Hepatocyte (in vitro differentiated cells): Measurements from ENCODE around the gene TTC39B. TPM values are rescaled to one million over a fixed set of nuclear protein-coding genes. Genes with fewer than 3 reads are reported as not detected.

Source experiments
- DNase-seq: peaks from one replicate; pipeline ENCODE4 v3.0.0-alpha.2; 2016; ENCODE audit warnings: low spot score
- H2AFZ ChIP-seq: fragments of 200-600 bp; sonication (generic); 2 replicates; pipeline ENCODE4 v1.6.0; 2016; ENCODE audit warnings: antibody characterized with exemption, mild to moderate bottlenecking
- H3K27ac ChIP-seq: fragments of 200-600 bp; sonication (generic); 2 replicates; pipeline ENCODE4 v1.5.1; 2016; ENCODE audit warnings: mild to moderate bottlenecking
- H3K27me3 ChIP-seq: fragments of 200-600 bp; sonication (generic); 2 replicates; pipeline ENCODE4 v1.6.1; 2016
- H3K36me3 ChIP-seq: fragments of 200-600 bp; sonication (generic); replicated peaks from 2 replicates; pipeline ENCODE4 v1.5.1; 2016; ENCODE audit warnings: low read depth; ENCODE audit not compliant: insufficient read depth
- H3K4me1 ChIP-seq: fragments of 200-600 bp; sonication (generic); 2 replicates; pipeline ENCODE4 v1.5.1; 2016; ENCODE audit warnings: mild to moderate bottlenecking, moderate library complexity; ENCODE audit not compliant: insufficient read depth
- H3K4me2 ChIP-seq: fragments of 200-600 bp; sonication (generic); 2 replicates; pipeline ENCODE4 v1.6.0; 2016
- H3K4me3 ChIP-seq: fragments of 200-600 bp; sonication (generic); 2 replicates; pipeline ENCODE4 v1.5.1; 2016; ENCODE audit warnings: mild to moderate bottlenecking
- H3K79me2 ChIP-seq: fragments of 200-600 bp; sonication (generic); 2 replicates; pipeline ENCODE4 v1.6.0; 2017; ENCODE audit warnings: mild to moderate bottlenecking
- H3K9me2 ChIP-seq: fragments of 200-600 bp; sonication (generic); replicated peaks from 2 replicates; pipeline ENCODE4 v1.6.0; 2017; ENCODE audit warnings: mild to moderate bottlenecking; ENCODE audit not compliant: insufficient read depth
- H3K9me3 ChIP-seq: fragments of 200-600 bp; sonication (generic); 2 replicates; pipeline ENCODE4 v1.5.1; 2016; ENCODE audit warnings: low read depth, mild to moderate bottlenecking
- H4K20me1 ChIP-seq: fragments of 200-600 bp; sonication (generic); 2 replicates; pipeline ENCODE4 v1.6.0; 2016; ENCODE audit warnings: mild to moderate bottlenecking; ENCODE audit not compliant: insufficient read depth, poor library complexity, severe bottlenecking
- EZH2 ChIP-seq: fragments of 200-600 bp; sonication (generic); IDR thresholded peaks from 2 replicates; pipeline ENCODE4 v1.6.1; 2016; ENCODE audit warnings: antibody characterized with exemption, mild to moderate bottlenecking, borderline replicate concordance
- EZH2phosphoT487 ChIP-seq: fragments of 200-600 bp; sonication (generic); IDR thresholded peaks from one replicate; pipeline ENCODE4 v1.6.1; 2018; ENCODE audit warnings: antibody characterized with exemption, mild to moderate bottlenecking, low read depth, moderate library complexity; ENCODE audit not compliant: unreplicated experiment, severe bottlenecking
- WGBS: methylation state at CpG from one replicate; pipeline ENCODE4 v1.1.6; 2016; ENCODE audit warnings: low lambda C conversion rate; ENCODE audit errors: missing lambda C conversion rate; 5-methylcytosine and 5-hydroxymethylcytosine counted together
- polyA plus RNA-seq: library from polyadenylated mRNA; unstranded; fragments of >200 nt; fragmentation: Nextera tagmentation; extraction: Ambion mirVana; gene quantifications from 2 replicates; pipeline ENCODE4 v1.2.1, GENCODE V29; 2016
- total RNA-seq: library from RNA; depleted of rRNA; stranded (reverse); fragments of >200 nt; gene quantifications from 2 replicates; pipeline ENCODE4 v1.2.3, GENCODE V29; 2014
- TF ChIP-seq, protein P1 (sequence below): fragments of 200-600 bp; sonication (generic); IDR thresholded peaks from 2 replicates; pipeline ENCODE4 v1.5.1; 2016; ENCODE audit warnings: antibody characterized with exemption, mild to moderate bottlenecking; ENCODE audit not compliant: poor library complexity

The TTC39B gene
- total and polyA plus RNA-seq, 2 experiments from 2014 or later, result 2.6 to 15.7 TPM

DNA sequence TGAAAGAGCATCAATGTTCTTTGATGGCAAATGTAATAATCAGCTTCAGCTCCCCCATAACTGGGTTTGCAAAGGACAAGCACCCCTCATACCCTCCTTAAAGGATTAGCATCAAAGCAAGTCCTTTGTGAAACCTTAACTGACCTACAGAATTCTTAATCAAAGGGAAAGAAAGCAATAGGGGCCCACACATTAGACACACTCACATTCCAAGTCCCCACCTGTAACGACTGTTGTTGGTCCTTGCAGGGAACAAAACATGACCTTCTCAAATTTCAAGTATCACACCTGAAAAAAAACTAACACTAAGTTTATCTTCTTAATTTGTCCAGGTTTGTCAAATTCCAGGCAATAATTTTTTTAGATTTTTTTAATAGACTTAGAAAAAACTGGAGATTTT lies 32.6 kb downstream of the TTC39B start:
- no peak for DNase-seq
- Histone ChIP-seq H3K27ac (no peak overlapping the region), H3K4me2 (no peak overlapping the region), H3K9me3 (no peaks in the 10 kb centered on the region), H3K27me3 (no peaks in the 10 kb centered on the region), H3K79me2 (peaks cover 26% of the 10 kb centered on the region), H4K20me1 (no peaks in the 10 kb centered on the region), H3K4me1 (peaks cover 14% of the 10 kb centered on the region), H3K36me3 (no peaks in the 10 kb centered on the region), H3K4me3 (no peak overlapping the region), H3K9me2 (no peaks in the 10 kb centered on the region), H2AFZ (no peak overlapping the region)
- TF ChIP-seq EZH2phosphoT487 (no peak), EZH2 (no peak)
- TF ChIP-seq, protein P1, sequence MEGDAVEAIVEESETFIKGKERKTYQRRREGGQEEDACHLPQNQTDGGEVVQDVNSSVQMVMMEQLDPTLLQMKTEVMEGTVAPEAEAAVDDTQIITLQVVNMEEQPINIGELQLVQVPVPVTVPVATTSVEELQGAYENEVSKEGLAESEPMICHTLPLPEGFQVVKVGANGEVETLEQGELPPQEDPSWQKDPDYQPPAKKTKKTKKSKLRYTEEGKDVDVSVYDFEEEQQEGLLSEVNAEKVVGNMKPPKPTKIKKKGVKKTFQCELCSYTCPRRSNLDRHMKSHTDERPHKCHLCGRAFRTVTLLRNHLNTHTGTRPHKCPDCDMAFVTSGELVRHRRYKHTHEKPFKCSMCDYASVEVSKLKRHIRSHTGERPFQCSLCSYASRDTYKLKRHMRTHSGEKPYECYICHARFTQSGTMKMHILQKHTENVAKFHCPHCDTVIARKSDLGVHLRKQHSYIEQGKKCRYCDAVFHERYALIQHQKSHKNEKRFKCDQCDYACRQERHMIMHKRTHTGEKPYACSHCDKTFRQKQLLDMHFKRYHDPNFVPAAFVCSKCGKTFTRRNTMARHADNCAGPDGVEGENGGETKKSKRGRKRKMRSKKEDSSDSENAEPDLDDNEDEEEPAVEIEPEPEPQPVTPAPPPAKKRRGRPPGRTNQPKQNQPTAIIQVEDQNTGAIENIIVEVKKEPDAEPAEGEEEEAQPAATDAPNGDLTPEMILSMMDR, result no peak
- 52% methylated on average over 1 of the region's 1 CpG for WGBS

DNA sequence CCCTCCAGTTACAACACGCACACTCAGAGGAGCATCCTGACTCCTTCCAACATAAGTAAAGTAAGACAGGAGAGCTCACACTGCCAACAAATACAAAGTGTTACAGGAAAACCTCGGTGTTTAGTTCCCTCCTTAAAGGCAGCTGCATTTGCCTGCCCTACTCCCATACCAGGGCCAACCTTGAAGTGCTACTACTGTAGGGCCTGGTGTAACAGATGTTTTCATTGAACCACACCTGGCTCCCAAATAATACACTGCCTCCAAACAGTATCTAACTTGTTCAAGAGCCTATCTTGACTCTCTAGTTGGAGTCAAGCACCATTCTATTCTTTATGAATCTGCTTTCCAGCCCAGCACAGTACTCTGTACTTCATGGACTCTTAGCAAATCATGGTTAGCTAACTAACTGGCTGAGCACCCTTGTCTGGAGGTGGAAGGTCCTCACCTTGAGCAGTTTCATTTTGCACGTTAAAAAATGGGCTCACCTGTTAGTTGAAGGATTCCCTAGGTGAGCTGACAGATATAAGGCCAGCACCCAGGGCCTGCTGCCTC lies 34.6 kb downstream of the TTC39B start:
- WGBS, result 97% methylated on average over 3 of the region's 3 CpGs
- no peak overlapping the region for H3K4me2 ChIP-seq
- peaks cover 10% of the 10 kb centered on the region for H3K4me1 ChIP-seq
- H3K9me2 ChIP-seq, result no peaks in the 10 kb centered on the region
- H3K79me2 ChIP-seq, result peaks cover 17% of the 10 kb centered on the region
- no peak overlapping the region for H2AFZ ChIP-seq
- no peak overlapping the region for H3K27ac ChIP-seq
- DNase-seq, result no peak
- H3K36me3 ChIP-seq, result no peaks in the 10 kb centered on the region
- no peak overlapping the region for H3K4me3 ChIP-seq
- no peaks in the 10 kb centered on the region for H4K20me1 ChIP-seq
- no peaks in the 10 kb centered on the region for H3K27me3 ChIP-seq
- H3K9me3 ChIP-seq, result no peaks in the 10 kb centered on the region
- no peak for TF ChIP-seq EZH2
- TF ChIP-seq, protein P1, result no peak
- TF ChIP-seq EZH2phosphoT487, result no peak

GRCh38 chr9:15271403-15271802 lies 35.6 kb downstream of the TTC39B start:
- Histone ChIP-seq H3K9me2 (no peaks in the 10 kb centered on the region), H4K20me1 (no peaks in the 10 kb centered on the region), H3K4me2 (no peak overlapping the region), H3K27ac (no peak overlapping the region), H3K4me1 (peaks cover 8% of the 10 kb centered on the region), H3K36me3 (no peaks in the 10 kb centered on the region), H3K9me3 (no peaks in the 10 kb centered on the region), H3K4me3 (no peak overlapping the region), H2AFZ (no peak overlapping the region), H3K79me2 (peaks cover 14% of the 10 kb centered on the region), H3K27me3 (no peaks in the 10 kb centered on the region)
- TF ChIP-seq EZH2 (no peak), EZH2phosphoT487 (no peak)
- TF ChIP-seq, protein P1, result no peak
- 93% methylated on average over 7 of the region's 7 CpGs for WGBS
- no peak for DNase-seq
